Raji (cell line): ENCODE data around the gene NME3.

Experiments used
- POLR2A ChIP-seq: IDR thresholded peaks from 2 replicates; pipeline ENCODE4 v1.6.1; 2011; ENCODE audit warnings: low read depth, low read length, control low read depth; ENCODE audit not compliant: insufficient read depth

Gene NME3

DNA sequence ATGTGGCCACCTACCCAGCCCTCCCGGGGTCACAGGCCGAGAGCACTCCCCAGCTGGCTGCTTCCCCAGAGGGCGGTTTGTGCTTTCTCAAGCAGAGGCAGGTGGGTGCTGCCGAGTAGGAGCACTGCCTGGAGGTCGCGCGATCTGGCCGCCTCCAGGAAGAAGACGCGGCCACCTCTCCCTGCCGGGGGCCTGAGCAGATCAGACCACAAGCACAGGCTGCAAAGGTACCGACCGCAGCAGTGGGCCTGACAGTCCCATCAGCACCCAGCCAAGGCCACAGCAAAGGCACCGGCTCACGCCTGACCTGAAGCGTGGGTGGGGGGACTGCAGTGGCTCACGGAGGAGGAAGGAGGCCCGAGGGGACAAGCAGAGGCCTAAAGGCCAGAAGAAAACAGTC, 37.3 kb upstream of the NME3 start:
- TF ChIP-seq POLR2A = no peak

DNA sequence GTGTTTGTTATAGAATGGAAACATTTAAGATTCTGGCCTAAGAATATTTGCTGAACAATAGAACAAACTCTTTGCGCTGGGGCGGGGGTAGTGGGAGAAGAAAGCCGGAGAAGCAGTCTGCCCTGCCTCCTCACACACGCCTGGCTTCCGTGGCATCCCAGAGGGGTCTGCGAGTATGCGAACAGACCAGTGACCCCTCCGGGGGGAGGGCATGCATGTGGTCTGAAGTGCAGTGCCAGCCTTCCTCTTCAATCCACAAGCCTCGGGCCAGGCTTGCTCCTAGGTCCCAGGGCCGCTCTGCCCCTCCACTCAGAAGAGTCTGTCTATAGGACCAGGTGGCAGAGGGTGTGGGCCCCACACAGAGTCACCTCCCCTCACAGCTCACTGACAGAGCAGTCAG, 36.3 kb upstream of the NME3 start:
- TF ChIP-seq POLR2A = no peak

DNA sequence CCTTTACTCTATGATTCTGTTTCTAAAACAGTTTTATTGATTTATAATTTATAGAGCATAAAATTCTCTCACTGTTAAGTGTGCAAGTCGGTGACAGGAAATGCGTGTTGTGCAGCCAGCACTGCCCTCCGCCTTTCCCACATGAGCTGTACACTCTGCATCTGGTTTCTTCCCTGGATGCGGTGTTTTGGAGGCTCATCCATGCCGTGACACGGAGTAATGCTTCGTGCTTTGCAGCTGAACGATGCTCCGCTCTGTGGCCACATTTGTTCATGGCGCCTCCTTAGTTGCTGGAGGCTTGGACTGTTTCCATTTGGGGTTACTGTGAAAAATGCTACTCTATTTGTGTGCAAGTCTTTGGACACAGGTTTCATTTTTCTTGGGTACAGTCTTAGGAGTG, 29.4 kb upstream of the NME3 start:
- no peak for TF ChIP-seq POLR2A

DNA sequence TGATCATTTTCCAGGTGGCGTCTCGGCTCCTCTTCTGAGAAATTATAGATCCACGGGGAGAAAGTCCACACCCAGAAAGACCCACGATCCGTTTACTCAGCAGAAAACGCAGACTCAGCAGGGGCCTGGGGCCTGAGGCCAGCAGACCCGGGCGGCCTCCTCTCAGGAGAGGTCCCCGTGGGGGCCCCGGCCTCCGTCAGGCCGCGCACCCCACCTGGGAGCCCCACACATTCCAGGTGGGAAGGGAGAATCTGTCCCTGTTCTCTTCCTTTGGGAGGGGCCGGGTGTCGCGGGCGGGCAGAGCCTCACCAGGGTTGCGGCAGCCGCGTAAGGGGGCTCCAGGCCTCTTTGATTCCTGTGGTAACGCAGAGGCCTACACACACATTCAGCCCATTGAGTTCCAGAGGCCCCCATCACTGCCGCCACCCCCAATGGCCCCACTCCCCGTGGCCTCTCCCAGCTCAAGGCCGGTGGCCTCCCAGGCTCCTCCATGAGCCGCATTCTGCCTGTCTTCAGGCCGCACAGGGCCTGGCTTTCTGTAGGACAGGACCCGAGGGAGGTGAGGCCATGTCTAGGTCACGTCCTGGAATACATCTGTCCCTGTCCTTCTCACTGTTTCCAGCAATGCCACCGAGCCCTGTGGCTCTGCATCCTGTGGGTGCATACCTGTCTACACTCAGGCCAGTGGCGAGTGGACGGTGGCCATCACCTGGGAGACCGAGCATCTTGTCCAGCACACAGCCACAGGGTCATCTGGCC, 23.7 kb upstream of the NME3 start:
- TF ChIP-seq POLR2A = no peak

DNA sequence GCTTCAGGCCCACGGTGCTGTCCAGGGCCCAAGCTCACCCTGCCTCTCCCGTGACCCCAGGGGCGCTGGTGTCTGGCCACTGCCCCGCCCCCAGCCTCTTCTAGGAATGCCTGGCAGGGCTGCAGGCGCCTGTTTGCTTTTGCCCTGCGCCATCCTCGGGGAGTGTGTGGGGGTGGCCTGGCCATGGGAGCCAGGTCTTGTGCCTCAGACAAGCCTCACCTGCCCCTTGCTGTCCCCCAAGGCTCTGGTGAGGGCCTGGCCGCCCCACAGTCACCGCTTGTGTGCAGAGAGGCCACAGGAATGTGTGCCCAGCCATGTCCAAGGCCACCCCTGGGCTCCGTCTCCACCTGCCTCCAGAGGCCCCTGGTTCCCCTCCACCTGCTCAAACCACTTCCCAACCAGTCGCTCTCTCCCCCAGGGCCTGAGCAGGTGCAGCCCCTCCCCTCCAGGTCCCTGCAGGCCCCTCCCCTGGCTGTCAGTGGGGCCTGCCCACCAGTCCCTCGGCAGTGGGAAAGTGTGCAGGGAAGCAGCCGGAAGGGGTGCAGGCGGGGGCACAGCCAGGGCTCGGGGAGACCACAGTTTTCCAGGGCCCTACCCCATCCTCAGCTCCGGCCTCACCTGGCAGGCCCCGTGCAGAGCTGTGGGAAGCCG, 23.0 kb upstream of the NME3 start:
- TF ChIP-seq POLR2A = no peak

DNA sequence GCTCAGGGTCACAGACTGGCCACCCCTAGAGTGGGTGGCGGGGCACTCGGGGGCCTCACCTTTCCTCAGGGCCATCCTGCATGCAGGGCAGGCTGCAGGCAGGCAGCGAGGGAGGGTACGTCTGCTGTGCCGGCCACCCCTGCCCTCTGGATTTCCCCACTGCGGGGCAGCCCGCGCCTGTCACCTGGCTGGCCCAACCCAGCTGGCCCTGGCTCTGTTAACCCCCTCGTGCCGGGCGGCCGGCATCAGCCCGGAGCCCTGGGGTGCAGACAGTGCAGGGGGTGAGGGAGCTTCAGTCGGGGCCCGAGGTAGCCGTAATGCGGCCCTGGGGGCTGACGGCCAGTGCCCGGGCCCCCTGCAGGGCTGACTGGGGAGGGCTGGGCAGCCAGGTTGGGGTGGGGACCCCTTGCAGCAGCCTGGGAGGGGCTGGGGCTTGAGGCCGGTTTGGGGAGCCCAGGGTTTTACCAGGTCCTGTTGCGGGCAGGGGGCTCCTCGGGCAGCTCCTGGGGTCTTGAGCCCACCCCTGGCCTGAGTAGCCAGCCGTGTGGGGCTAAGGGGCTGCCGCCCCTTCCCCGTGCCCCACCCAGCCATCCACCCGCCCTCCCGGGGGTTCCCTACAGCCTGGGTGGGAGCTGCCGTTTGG, 22.4 kb upstream of the NME3 start, which contains the start of gene IGFALS:
TSS of gene IGFALS (minus strand) at position 128 of the 643 bp plus-strand sequence. CDS start at position 75, 53 bp downstream.
- TF ChIP-seq POLR2A = no peak

DNA sequence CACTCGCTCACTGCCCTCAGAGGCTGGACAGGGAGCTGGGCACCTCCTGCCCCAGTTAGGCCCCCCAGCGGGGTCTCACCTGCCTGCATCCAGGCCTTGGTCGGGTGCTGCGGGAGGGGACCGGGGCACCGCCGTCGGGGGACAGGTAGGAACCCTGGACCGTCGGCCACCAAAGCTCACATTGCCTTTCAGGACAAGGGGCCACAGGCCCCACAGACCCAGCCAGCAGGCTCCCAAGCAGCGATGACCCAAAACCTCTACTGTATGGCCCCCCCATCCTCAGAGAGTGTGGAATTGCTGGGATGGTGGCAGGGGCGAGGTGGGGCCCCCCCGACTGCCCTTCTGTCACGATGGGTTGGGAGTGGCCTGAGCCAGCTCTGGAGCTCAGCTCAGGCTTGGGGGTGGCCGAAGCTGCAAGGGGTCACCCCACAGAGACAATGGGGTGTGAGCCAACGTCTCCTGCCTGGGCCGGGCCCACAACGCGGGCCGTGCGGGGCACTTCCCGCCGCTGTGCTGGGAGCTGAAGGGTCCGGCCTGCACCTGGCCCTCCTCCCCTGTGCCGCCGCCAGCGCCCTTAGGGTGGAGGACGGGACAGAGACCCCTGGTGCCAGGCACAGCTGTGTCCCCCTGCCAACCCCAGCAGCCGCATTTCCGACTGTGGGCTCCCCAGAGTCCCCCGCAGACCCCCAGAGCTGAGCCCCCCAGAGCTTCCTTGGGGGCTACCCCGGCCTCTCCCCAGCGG, 21.7 kb upstream of the NME3 start:
- no peak for TF ChIP-seq POLR2A

DNA sequence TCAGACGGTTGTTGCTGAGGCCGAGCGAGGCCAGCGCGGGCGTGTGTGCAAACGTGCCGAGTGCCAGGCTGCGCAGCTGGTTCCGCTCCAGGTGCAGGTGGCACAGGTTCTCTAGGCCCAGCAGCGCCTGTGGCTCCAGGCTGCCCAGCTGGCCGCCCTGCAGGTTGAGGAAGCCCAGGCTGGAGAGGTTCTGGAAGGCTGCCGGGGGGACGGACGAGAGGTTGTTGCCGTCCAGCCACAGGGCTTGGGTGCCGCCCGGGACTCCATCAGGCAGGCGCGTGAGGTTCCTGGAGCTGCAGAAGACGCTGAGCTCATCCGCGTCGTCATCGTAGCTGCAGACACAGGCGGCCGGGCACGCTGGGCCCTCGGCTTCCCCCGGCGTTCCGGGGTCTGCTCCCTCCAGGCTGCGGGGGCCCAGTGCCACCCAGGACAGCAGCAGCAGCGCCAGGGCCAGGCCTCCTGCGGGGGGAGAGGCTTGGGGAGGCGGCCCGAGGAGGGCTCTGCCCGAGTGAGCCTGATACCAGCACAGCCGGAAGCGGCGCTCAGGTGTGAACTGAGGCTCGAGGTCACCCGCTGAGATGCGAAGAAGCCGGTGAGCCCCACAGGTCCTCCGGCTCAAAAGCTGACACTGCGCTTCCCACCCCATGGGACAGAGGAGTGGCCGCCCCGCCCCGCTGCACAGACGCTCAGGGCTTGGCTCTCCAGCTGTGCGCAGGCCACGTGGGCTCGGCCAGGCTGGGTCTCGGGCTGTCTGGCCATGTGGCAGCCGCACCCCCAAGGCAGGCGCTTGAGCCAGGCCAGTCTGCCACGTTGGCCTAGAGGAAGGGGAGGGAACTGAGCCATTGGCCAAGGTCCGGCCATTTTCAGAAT, 20.8 kb upstream of the NME3 start:
- no peak for TF ChIP-seq POLR2A

DNA sequence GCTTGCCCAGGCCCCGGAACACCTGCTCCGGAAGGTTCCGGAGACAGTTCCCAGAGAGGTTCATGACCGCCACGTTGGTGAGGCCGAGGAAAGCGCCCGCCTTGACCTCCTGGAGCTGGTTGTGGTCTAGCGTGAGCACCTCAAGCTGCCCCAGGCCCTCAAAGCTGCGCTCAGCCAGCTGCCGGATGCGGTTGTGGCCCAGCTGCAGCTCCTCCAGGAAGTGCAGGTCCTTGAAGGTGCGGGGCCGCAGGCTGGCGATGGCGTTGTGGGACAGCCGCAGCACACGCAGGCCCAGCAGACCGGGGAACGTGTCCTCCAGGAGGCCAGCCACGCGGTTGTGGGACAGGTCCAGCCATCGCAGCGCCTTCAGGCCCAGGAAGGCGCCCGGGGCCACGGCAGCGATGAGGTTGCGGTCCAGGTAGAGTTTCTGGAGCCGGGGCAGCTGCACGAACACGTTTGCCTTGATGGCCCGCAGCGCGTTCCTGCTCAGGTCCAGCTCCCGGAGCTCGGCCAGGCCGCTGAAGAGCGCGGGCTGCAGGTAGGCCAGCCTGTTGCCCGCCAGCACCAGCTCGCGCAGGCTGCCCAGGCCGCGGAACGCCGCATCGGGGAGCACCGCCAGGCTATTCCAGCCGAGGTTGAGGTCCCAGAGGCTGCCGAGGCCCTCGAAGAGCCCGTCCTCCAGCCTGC, 20.1 kb upstream of the NME3 start:
- no peak for TF ChIP-seq POLR2A

DNA sequence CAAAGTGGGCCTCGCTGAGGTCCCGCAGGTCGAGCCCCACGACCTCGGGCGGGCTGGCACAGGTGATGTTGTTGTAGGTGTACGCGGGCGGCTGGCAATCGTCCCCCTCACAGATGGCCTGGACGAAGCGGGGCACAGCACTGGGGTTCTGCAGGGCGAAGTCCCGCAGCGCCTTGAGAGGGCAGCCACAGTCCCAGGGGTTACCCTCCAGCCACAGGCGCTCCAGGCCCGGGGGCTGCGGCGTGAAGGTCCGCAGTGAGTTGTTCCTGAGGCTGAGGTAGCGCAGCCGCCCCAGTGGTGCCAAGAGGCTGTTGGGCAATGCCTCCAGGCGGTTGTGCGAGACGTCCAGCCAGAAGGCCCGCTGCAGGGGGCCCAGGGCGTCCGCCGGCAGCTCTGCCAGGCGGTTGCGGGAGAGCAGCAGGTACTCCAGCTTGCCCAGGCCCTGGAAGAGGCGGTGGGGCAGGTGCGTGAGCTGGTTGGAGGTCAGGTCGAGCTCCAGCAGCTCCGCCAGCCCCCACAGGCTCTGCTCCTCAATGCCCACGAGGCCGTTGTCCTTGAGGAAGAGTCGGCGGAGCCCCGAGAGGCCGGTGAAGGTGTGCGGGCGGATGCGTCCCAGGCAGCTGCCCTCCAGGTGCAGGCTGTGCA, 19.4 kb upstream of the NME3 start:
- no peak for TF ChIP-seq POLR2A

DNA sequence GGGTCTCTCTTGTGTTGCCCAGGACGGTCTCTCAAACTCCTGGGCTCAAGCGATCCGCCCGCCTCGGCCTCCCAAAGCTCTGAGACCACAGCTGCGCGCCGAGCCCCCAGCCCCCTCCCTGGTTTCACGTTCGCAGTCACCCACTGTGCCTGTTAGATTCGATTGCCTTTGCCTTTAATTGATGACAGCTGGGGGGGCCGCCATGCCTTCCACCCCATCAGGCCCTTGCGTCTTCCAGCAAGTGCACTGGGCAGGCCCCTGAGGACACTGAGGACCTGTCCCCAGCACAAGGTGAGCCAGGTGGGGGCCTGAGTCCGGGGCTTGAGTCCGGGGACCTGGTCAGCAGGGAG, 18.9 kb upstream of the NME3 start:
- no peak for TF ChIP-seq POLR2A

DNA sequence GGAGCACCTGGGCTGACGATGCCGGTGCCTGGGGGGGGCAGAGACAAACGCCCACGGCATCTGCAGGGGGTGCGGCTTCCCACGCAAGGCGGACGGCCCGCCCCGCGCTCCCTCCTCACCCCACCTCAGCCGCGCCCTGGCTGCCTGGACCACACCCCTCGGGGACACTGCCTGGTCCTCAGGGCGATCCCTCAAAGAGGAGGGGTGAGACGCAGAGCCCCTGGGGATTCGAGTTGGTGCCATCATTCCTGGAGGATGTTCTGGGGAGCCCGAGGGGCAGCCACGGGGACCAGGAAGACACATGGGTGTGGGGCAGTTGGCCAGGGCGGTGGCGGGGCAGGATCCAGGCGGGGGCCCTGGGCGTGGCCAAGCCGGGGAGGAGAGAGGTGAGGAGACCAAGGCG, 18.3 kb upstream of the NME3 start:
- TF ChIP-seq POLR2A = no peak

DNA sequence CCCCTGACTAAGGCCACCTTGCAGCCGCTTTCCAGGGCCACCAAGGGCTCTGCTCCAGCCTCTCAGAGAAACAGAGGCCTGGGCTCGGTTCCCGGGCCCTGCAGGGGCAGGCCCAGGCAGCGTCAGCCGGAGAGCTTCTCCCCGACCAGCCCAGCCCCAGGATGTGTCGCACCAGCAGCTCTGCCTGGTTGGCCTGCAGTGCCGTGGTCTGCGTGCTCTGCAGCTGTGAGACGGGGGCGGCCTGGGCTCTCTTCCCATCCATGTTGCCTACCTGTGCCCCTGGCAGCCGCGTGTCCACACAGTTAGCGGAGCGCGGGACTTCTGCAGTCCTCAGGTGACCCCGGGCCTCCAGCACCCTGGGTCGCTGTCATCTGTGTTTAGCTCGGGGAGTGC, 17.4 kb upstream of the NME3 start:
- no peak for TF ChIP-seq POLR2A
